HL-60 (cell line): ENCODE measurements around the gene PIP5K1C.

ENCODE experiments used
- DNase-seq, 2 experiments: peaks; one replicate each; pipeline ENCODE4 v3.0.0-alpha.2; 2010 to 2020; ENCODE audit warnings: low read depth in 1 of 2, low spot score in 1 of 2
- H3K27ac ChIP-seq: fragments of 250-450 bp; sonication (Bioruptor Pico); replicated peaks from 2 replicates; pipeline ENCODE4 v1.5.1; 2020; ENCODE audit warnings: mild to moderate bottlenecking, moderate library complexity
- H3K27me3 ChIP-seq: fragments of 250-450 bp; sonication (Bioruptor Pico); 2 replicates; pipeline ENCODE4 v1.5.1; 2021; ENCODE audit warnings: mild to moderate bottlenecking, moderate library complexity; ENCODE audit not compliant: insufficient read depth, poor library complexity, severe bottlenecking
- H3K4me3 ChIP-seq: replicated peaks from 2 replicates; pipeline ENCODE4 v1.5.1; 2011; ENCODE audit warnings: mild to moderate bottlenecking, control low read depth, low read length; ENCODE audit not compliant: insufficient read depth
- GABPA ChIP-seq: IDR thresholded peaks from 2 replicates; pipeline ENCODE4 v1.6.1; 2012; ENCODE audit warnings: low read depth
- POLR2AphosphoS5 ChIP-seq: IDR thresholded peaks from 2 replicates; pipeline ENCODE4 v1.6.1; 2012; ENCODE audit warnings: low read depth
- SPI1 ChIP-seq: IDR thresholded peaks from 2 replicates; pipeline ENCODE4 v1.6.1; 2012; ENCODE audit warnings: low read depth, mild to moderate bottlenecking, borderline replicate concordance
- TF ChIP-seq, protein P1 (sequence below): IDR thresholded peaks from 2 replicates; pipeline ENCODE4 v1.6.1; 2012; ENCODE audit warnings: low read depth; ENCODE audit not compliant: insufficient replicate concordance
- TF ChIP-seq, protein P2 (sequence below): IDR thresholded peaks from one replicate; pipeline ENCODE4 v1.5.1; 2011; ENCODE audit warnings: low read length, control low read depth, inconsistent platforms; ENCODE audit not compliant: insufficient read depth

PIP5K1C gene

DNA sequence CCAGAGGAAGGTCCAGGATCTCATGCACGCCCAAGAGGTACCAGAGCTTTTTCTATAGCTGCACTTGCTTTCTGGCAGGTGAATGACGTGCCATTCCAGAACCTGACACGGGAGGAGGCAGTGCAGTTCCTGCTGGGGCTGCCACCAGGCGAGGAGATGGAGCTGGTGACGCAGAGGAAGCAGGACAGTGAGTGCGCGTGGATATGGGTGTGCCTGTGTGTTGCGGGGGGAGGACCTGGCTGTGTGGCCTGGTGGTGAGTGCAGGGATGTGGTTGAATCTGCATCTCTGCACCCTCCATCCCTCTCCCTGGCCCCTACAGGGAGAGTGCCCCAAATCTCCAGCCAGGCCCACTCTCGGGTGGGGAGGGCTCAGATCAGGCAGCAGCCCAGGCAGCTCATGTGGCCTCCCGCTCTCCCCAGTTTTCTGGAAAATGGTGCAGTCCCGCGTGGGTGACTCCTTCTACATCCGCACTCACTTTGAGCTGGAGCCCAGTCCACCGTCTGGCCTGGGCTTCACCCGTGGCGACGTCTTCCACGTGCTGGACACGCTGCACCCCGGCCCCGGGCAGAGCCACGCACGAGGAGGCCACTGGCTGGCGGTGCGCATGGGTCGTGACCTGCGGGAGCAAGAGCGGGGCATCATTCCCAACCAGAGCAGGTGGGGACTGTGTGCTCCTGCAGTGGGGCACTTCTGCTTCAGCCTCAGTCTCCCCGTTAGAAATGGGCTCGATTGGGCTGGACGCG lies 38.4 kb upstream of the PIP5K1C start:
- TF ChIP-seq POLR2AphosphoS5 (no peak), SPI1 (no peak), GABPA (no peak)
- TF ChIP-seq, protein P1, sequence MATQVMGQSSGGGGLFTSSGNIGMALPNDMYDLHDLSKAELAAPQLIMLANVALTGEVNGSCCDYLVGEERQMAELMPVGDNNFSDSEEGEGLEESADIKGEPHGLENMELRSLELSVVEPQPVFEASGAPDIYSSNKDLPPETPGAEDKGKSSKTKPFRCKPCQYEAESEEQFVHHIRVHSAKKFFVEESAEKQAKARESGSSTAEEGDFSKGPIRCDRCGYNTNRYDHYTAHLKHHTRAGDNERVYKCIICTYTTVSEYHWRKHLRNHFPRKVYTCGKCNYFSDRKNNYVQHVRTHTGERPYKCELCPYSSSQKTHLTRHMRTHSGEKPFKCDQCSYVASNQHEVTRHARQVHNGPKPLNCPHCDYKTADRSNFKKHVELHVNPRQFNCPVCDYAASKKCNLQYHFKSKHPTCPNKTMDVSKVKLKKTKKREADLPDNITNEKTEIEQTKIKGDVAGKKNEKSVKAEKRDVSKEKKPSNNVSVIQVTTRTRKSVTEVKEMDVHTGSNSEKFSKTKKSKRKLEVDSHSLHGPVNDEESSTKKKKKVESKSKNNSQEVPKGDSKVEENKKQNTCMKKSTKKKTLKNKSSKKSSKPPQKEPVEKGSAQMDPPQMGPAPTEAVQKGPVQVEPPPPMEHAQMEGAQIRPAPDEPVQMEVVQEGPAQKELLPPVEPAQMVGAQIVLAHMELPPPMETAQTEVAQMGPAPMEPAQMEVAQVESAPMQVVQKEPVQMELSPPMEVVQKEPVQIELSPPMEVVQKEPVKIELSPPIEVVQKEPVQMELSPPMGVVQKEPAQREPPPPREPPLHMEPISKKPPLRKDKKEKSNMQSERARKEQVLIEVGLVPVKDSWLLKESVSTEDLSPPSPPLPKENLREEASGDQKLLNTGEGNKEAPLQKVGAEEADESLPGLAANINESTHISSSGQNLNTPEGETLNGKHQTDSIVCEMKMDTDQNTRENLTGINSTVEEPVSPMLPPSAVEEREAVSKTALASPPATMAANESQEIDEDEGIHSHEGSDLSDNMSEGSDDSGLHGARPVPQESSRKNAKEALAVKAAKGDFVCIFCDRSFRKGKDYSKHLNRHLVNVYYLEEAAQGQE, result no peak
- TF ChIP-seq, protein P2, sequence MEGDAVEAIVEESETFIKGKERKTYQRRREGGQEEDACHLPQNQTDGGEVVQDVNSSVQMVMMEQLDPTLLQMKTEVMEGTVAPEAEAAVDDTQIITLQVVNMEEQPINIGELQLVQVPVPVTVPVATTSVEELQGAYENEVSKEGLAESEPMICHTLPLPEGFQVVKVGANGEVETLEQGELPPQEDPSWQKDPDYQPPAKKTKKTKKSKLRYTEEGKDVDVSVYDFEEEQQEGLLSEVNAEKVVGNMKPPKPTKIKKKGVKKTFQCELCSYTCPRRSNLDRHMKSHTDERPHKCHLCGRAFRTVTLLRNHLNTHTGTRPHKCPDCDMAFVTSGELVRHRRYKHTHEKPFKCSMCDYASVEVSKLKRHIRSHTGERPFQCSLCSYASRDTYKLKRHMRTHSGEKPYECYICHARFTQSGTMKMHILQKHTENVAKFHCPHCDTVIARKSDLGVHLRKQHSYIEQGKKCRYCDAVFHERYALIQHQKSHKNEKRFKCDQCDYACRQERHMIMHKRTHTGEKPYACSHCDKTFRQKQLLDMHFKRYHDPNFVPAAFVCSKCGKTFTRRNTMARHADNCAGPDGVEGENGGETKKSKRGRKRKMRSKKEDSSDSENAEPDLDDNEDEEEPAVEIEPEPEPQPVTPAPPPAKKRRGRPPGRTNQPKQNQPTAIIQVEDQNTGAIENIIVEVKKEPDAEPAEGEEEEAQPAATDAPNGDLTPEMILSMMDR, result no peak
- DNase-seq, result no peak
- H3K4me3 ChIP-seq, result no peak overlapping the region
- H3K27ac ChIP-seq, result no peak overlapping the region
- H3K27me3 ChIP-seq, result no peaks in the 10 kb centered on the region

DNA sequence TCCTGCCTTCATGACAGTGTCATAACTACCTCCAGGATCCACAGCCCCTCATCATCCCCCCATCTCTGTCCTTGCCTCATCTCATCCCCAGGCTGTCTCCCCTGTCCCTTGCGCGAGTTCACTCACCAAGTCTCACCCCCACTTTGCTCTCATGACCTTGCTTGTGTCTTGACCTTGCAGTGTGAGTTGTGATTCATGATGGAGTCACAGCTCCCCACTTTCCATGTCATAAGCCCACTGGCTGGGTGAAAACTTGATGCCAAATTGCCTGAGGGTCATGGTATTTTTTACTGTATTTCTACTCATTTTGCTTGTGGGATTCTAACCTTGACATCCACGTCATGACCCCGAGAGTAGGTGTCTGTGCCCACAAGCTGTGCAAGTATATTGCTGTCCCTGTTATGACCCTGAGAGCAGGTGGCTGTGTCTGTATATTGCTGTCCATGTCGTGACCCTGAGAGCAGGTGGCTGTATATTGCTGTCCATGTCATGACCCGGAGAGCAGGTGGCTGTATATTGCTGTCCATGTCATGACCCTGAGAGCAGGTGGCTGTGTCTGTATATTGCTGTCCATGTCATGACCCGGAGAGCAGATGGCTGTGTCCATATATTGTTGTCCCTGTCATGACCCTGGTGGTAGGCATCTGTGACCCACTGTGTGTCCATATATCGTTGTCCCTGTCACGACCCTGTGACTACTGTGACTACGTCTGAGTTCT lies 37.4 kb upstream of the PIP5K1C start:
- Histone ChIP-seq H3K27ac (no peak overlapping the region), H3K4me3 (no peak overlapping the region), H3K27me3 (no peaks in the 10 kb centered on the region)
- no peak for DNase-seq
- TF ChIP-seq GABPA (no peak), POLR2AphosphoS5 (no peak), SPI1 (no peak)
- TF ChIP-seq, protein P1, result no peak
- TF ChIP-seq, protein P2, result no peak

DNA sequence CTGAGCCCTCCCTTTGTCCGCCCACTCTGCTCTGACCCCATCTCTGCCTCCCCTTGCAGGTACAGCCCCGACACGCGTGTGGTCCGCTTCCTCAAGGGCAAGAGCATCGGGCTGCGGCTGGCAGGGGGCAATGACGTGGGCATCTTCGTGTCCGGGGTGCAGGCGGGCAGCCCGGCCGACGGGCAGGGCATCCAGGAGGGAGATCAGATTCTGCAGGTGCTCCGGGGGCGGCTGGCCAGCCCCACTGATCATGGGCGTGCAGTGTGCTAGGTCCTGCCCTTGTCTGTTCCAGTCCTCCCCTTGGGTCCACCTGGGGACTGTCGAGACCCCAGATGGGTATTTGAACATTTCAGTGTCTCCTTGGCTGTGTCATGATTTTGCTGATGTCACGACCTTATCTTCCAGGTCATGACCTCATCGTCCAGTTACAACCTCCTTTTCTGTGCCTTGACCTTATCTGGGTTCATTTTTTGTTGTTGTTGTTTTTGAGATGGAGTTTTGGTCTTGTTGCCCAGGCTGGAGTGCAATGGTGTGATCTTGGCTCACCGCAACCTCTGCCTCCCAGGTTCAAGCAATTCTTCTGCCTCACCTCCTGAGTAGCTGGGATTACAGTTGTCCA lies 35.9 kb upstream of the PIP5K1C start:
- DNase-seq, result no peak
- Histone ChIP-seq H3K27ac (no peak overlapping the region), H3K4me3 (no peak overlapping the region), H3K27me3 (no peaks in the 10 kb centered on the region)
- TF ChIP-seq, protein P1, result no peak
- TF ChIP-seq, protein P2, result no peak
- TF ChIP-seq SPI1 (no peak), GABPA (no peak), POLR2AphosphoS5 (no peak)
